Heart left ventricle (tissue), 16 donors: Measurements from ENCODE around the gene VHLL. TPM values are rescaled to one million over a fixed set of nuclear protein-coding genes. Genes with fewer than 3 reads are reported as not detected.
"Not testable (repeated sequence)": the region's sequence is repeated elsewhere in the genome, so short reads cannot be mapped to it uniquely, and the experiment has no call there.

Source experiments
- ATAC-seq, 4 donors: fragments of 200-7000 bp; cut with Tn5 transposase; one replicate each; pipeline ENCODE4 v1.9.1; 2020 to 2022; ENCODE audit warnings: moderate library complexity in 4 of 4, mild to moderate bottlenecking in 3 of 4, moderate number of reproducible peaks in 1 of 4
- DNase-seq, 5 donors: peaks; one replicate each; pipeline ENCODE4 v3.0.0-alpha.2; 2020
- H3K27ac ChIP-seq, 12 donors: fragments of 200-600 bp; sonication (generic) in 4 of 12; one replicate each; pipeline versions ENCODE4 v1.5.0 to v1.8.0; 2016 to 2022; ENCODE audit warnings: mild to moderate bottlenecking in 2 of 12
- H3K27me3 ChIP-seq, 9 donors: fragments of 200-600 bp; sonication (generic) in 2 of 9; one replicate each; pipeline versions ENCODE4 v1.5.1 to v1.8.0; 2016 to 2022; ENCODE audit warnings: mild to moderate bottlenecking in 3 of 9
- H3K36me3 ChIP-seq, 9 donors: fragments of 200-600 bp; sonication (generic) in 2 of 9; one replicate each; pipeline versions ENCODE4 v1.5.0 to v1.8.0; 2018 to 2022; ENCODE audit warnings: mild to moderate bottlenecking in 2 of 9
- H3K4me1 ChIP-seq, 12 donors: fragments of 200-600 bp; sonication (generic) in 4 of 12; one replicate each; pipeline versions ENCODE4 v1.5.0 to v1.8.0; 2016 to 2022; ENCODE audit warnings: mild to moderate bottlenecking in 3 of 12
- H3K4me3 ChIP-seq, 12 donors: fragments of 200-600 bp; sonication (generic) in 4 of 12; one replicate each; pipeline versions ENCODE4 v1.5.0 to v1.8.0; 2017 to 2022; ENCODE audit warnings: mild to moderate bottlenecking in 9 of 12, moderate library complexity in 4 of 12
- H3K9me3 ChIP-seq, 12 donors: fragments of 200-600 bp; sonication (generic) in 4 of 12; one replicate each; pipeline versions ENCODE4 v1.5.0 to v1.8.0; 2016 to 2022; ENCODE audit warnings: mild to moderate bottlenecking in 1 of 12
- POLR2A ChIP-seq, 2 donors: fragments of 450-650 bp; IDR thresholded peaks; one replicate each; pipeline ENCODE4 v1.6.1; 2017; ENCODE audit warnings: antibody characterized with exemption in 2 of 2, mild to moderate bottlenecking in 2 of 2, moderate library complexity in 2 of 2
- WGBS, 4 donors: extraction: QIAGEN DNeasy Blood & Tissue Kit in 2 of 4; methylation state at CpG; one replicate each; pipeline versions ENCODE4 v1.1.5 to v1.1.7; 2013 to 2018; 5-methylcytosine and 5-hydroxymethylcytosine counted together
- intact Hi-C, 10 donors: fragments of 100-400 bp; cut with DNase I; formaldehyde crosslinking; loops; one replicate each; pipeline versions ENCODE4 v1.11.1 to v1.14.2; 2022
- long read RNA-seq, 3 donors: library from polyadenylated mRNA; unstranded; transcript quantifications; one replicate each; pipeline ENCODE4 v2.0.0, GENCODE V29; 2020 to 2021
- polyA plus RNA-seq, 2 donors: library from polyadenylated mRNA; stranded (reverse); fragments of 200-250 nt; gene quantifications; one replicate each; pipeline ENCODE4 v1.2.3, GENCODE V29; 2013
- total RNA-seq, 9 donors: library from RNA; depleted of rRNA in 2 of 9; stranded (reverse); fragments of >200 nt in 2 of 9; fragmentation: NEBNext Ultra II Directional in 3 of 9; extraction: Animal tissue kit (Norgen Biotek cat#: 25700) in 3 of 9; gene quantifications; one replicate each; pipeline versions ENCODE4 v1.1.0 to v1.2.4, GENCODE V29; 2016 to 2023
- TF ChIP-seq, protein P1 (sequence below), 12 donors: fragments of 200-600 bp; sonication (generic) in 4 of 12; IDR thresholded peaks; one replicate each; pipeline versions ENCODE4 v1.5.0 to v1.8.0; 2018 to 2022; ENCODE audit warnings: antibody characterized with exemption in 12 of 12, mild to moderate bottlenecking in 5 of 12
- donor health status: ischemic (EF 13 %, LVEDD 7.1; RV severe dilation, severe dysfunction).
- donor health status: healthy with polysubstance abuse.
- donor health status: DM: no; HTN: yes; CAD: no.
- donor health status: DM: no; HTN: no; CAD: no.
- donor health status: ischemic (EF 25% LVEDD 6.9; RV normal size, moderate dysfunction).
- donor health status: ischemic (EF 25% LVEDD 5.7; RV mildly dilated, moderate dysfunction).
- donor health status: healthy.
- donor health status: DM: yes; HTN: yes; CAD: no.
- donor health status: ischemic (EF 35%, LVEDD 5.7; RV mildly dilated, moderate dysfunction).
- donor health status: nonischemic (EF 11% LVEDD 7.7; RV severe dilation, severe dysfunction).
- donor health status: DM: yes; HTN: yes; CAD: no.
- donor health status: PGD.
- donor health status: ischemic (EF 29% LVEDD 5.4; RV normal size, mild dysfunction).
- donor health status: nonischemic (EF 23%, LVEDD 6.1; RV moderate dilation, normal function).

VHLL gene
- total RNA-seq (not detected), polyA plus RNA-seq (not detected)
- long read RNA-seq, donor 1 = 0 reads
- long read RNA-seq, donor 2 = 0 reads
- long read RNA-seq, donor 3 = 0 reads

GRCh38 chr1:156298852-156299357 is at the start of gene VHLL:
Gene VHLL, minus strand, starts transcription at chr1:156299307. Its CDS starts 118 bp downstream, at chr1:156299189.
- Histone ChIP-seq H3K27me3 (no peaks in the 10 kb centered on the region), H3K4me1 (peaks cover 0 to 17% (median 8%) of the 10 kb centered on the region in 12 donors), H3K4me3 (no peak within 1 kb of the TSS), H3K27ac (no peak within 1 kb of the TSS), H3K9me3 (no peaks in the 10 kb centered on the region), H3K36me3 (peaks cover 0 to 7% (median 2%) of the 10 kb centered on the region in 9 donors)
- ATAC-seq (no peak), DNase-seq (no peak)
- WGBS, 4 donors = 88 to 92% (median 91%) methylated on average over 14 to 19 of the region's 19 CpGs
- TF ChIP-seq POLR2A (IDR thresholded peaks at IDR 0.05) = no peak
- TF ChIP-seq, protein P1, sequence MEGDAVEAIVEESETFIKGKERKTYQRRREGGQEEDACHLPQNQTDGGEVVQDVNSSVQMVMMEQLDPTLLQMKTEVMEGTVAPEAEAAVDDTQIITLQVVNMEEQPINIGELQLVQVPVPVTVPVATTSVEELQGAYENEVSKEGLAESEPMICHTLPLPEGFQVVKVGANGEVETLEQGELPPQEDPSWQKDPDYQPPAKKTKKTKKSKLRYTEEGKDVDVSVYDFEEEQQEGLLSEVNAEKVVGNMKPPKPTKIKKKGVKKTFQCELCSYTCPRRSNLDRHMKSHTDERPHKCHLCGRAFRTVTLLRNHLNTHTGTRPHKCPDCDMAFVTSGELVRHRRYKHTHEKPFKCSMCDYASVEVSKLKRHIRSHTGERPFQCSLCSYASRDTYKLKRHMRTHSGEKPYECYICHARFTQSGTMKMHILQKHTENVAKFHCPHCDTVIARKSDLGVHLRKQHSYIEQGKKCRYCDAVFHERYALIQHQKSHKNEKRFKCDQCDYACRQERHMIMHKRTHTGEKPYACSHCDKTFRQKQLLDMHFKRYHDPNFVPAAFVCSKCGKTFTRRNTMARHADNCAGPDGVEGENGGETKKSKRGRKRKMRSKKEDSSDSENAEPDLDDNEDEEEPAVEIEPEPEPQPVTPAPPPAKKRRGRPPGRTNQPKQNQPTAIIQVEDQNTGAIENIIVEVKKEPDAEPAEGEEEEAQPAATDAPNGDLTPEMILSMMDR (IDR thresholded peaks at IDR 0.05) = no peak
- intact Hi-C loops = no loop called here

GRCh38 chr1:156347331-156347730 is 48.2 kb upstream of the VHLL start:
- Histone ChIP-seq H3K4me1 (no peaks in the 10 kb centered on the region), H3K9me3 (no peaks in the 10 kb centered on the region), H3K27me3 (peaks cover 0 to 16% (median 0%) of the 10 kb centered on the region in 9 donors), H3K36me3 (no peaks in the 10 kb centered on the region), H3K27ac (no peak overlapping the region), H3K4me3 (no peak overlapping the region)
- no peak for ATAC-seq
- intact Hi-C loops = no loop called here
- TF ChIP-seq, protein P1 (IDR thresholded peaks at IDR 0.05) = no peak
- no peak for TF ChIP-seq POLR2A (IDR thresholded peaks at IDR 0.05)
- WGBS, 4 donors = 58 to 74% (median 65%) methylated on average over 4 of the region's 4 CpGs
- no peak for DNase-seq

- no peak for TF ChIP-seq POLR2A (IDR thresholded peaks at IDR 0.05)
- WGBS, 4 donors = 55 to 69% (median 62%) methylated on average over 2 of the region's 2 CpGs
- no peak overlapping the region for H3K27ac ChIP-seq
- H3K4me1 ChIP-seq = no peaks in the 10 kb centered on the region
- no peaks in the 10 kb centered on the region for H3K36me3 ChIP-seq
- intact Hi-C loops = no loop called here
- DNase-seq (no peak), ATAC-seq (no peak)
- H3K27me3 ChIP-seq = peaks cover 0 to 16% (median 0%) of the 10 kb centered on the region in 9 donors
- H3K9me3 ChIP-seq = no peaks in the 10 kb centered on the region
- H3K4me3 ChIP-seq = no peak overlapping the region
These were observed 47.5 kb upstream of the VHLL start for GRCh38 chr1:156346636-156347035.

GRCh38 chr1:156346035-156346434 is 46.9 kb upstream of the VHLL start:
- peaks cover 0 to 16% (median 0%) of the 10 kb centered on the region in 9 donors for H3K27me3 ChIP-seq
- H3K27ac ChIP-seq, H3K9me3 ChIP-seq, ATAC-seq, intact Hi-C loops, DNase-seq, H3K36me3 ChIP-seq, H3K4me1 ChIP-seq, H3K4me3 ChIP-seq: not testable (repeated sequence)
- 82 to 94% (median 89%) methylated on average over 2 of the region's 2 CpGs for WGBS, 4 donors

DNA sequence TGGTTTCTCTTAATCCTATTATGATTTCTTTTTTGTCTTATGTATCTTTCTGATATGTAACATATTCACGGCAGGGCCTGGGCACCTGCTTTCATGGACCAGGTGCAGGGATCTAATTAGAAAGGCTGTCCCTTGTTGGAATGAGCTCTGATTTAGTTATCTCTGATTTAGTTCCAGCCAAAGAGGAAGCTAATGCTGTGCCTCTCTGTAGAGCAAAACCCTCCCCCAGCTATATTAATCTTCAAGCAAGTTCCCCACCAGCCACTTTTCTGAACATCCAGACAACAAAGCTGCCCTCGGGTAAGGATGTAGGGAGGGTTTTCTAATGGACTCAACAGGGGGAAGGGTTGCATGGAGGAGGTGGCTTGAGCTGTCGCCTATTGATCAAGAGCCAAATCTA is 45.3 kb upstream of the VHLL start:
- no peak for TF ChIP-seq POLR2A (IDR thresholded peaks at IDR 0.05)
- TF ChIP-seq, protein P1 (IDR thresholded peaks at IDR 0.05) = no peak
- Histone ChIP-seq H3K27me3 (peaks cover 0 to 16% (median 0%) of the 10 kb centered on the region in 9 donors), H3K27ac (no peak overlapping the region), H3K9me3 (no peaks in the 10 kb centered on the region), H3K36me3 (no peaks in the 10 kb centered on the region), H3K4me1 (no peaks in the 10 kb centered on the region), H3K4me3 (no peak overlapping the region)
- WGBS, 4 donors = 63 to 80% (median 68%) methylated on average over 3 of the region's 3 CpGs
- ATAC-seq (no peak), DNase-seq (no peak)
- intact Hi-C loops = no loop called here
